A549 (cell line): Measurements from ENCODE around the gene FBXW2. TPM values are rescaled to one million over a fixed set of nuclear protein-coding genes. Genes with fewer than 3 reads are reported as not detected.
"Not testable (repeated sequence)": the region's sequence is repeated elsewhere in the genome, so short reads cannot be mapped to it uniquely, and the experiment has no call there.

Source experiments
- ATAC-seq, 2 experiments: fragments of 200-7000 bp in 1 of 2; fragments of >200 bp in 1 of 2; cut with Nextera tagmentation in 1 of 2; cut with Tn5 transposase in 1 of 2; 3 replicates each; pipeline versions ENCODE4 v1.8.0 to v1.9.1; 2018 to 2020; ENCODE audit warnings: mild to moderate bottlenecking in 1 of 2, moderate library complexity in 1 of 2
- CTCF ChIA-PET: fragments of 300-600 bp; sonication (Branson Sonifier 250); formaldehyde crosslinking; extraction: SDS; loops from one replicate; lab custom pipeline; 2021; ENCODE audit warnings: antibody characterized with exemption, inconsistent platforms; lab: Yijun Ruan, JAX
- POLR2A ChIA-PET: fragments of 350-600 bp; formaldehyde crosslinking; extraction: SDS; loops from one replicate; lab custom pipeline; 2021; ENCODE audit warnings: antibody characterized with exemption, inconsistent platforms; lab: Yijun Ruan, JAX
- DNase-seq, 2 experiments: peaks; one replicate each; pipeline versions ENCODE4 v3.0.0 to v3.0.0-alpha.2; 2011 to 2016; ENCODE audit warnings: low read depth in 1 of 2, low spot score in 1 of 2
- FAIRE-seq: peaks from 2 replicates; lab custom pipeline; 2011; peaks lifted over from hg19 to GRCh38; lab: Jason Lieb, UNC
- H3K27ac ChIP-seq, 2 experiments: fragments of >200 bp; sonication (Bioruptor Twin); formaldehyde crosslinking; 3 replicates each; pipeline ENCODE4 v1.5.1; 2016 to 2017
- H3K4me1 ChIP-seq: fragments of >200 bp; sonication (Bioruptor Twin); formaldehyde crosslinking; 3 replicates; pipeline ENCODE4 v1.6.1; 2016
- H3K4me2 ChIP-seq: fragments of >200 bp; sonication (Bioruptor Twin); formaldehyde crosslinking; 3 replicates; pipeline ENCODE4 v1.6.1; 2016
- H3K4me3 ChIP-seq: fragments of >200 bp; sonication (Bioruptor Twin); formaldehyde crosslinking; 3 replicates; pipeline ENCODE4 v1.5.1; 2016
- H3K9me3 ChIP-seq: fragments of >200 bp; sonication (Bioruptor Twin); formaldehyde crosslinking; 3 replicates; pipeline ENCODE4 v1.6.1; 2016
- CBX8 ChIP-seq: fragments of 200-600 bp; sonication (generic); IDR thresholded peaks from 2 replicates; pipeline ENCODE4 v1.6.1; 2016
- CHD4 ChIP-seq: fragments of 200-600 bp; sonication (generic); IDR thresholded peaks from 2 replicates; pipeline ENCODE4 v1.6.1; 2016; ENCODE audit warnings: antibody characterized with exemption, mild to moderate bottlenecking, borderline replicate concordance
- FOXS1 ChIP-seq: fragments of 250-450 bp; sonication (Bioruptor Pico); IDR thresholded peaks from 2 replicates; pipeline ENCODE4 v1.5.0; 2020; ENCODE audit warnings: mild to moderate bottlenecking, moderate library complexity
- JUNB ChIP-seq: fragments of >200 bp; sonication (Bioruptor Twin); formaldehyde crosslinking; IDR thresholded peaks from 2 replicates; pipeline ENCODE4 v1.6.1; 2016
- SMC3 ChIP-seq: fragments of >200 bp; sonication (Bioruptor Twin); formaldehyde crosslinking; IDR thresholded peaks from 3 replicates; pipeline ENCODE4 v1.6.1; 2018; ENCODE audit warnings: inconsistent platforms
- SREBF2 ChIP-seq: fragments of 450-650 bp; IDR thresholded peaks from 2 replicates; pipeline ENCODE4 v1.6.1; 2014; ENCODE audit warnings: mild to moderate bottlenecking, moderate library complexity
- ZSCAN20 ChIP-seq: fragments of 250-450 bp; sonication (Bioruptor Pico); IDR thresholded peaks from 2 replicates; pipeline ENCODE4 v1.8.0; 2022; ENCODE audit warnings: mild to moderate bottlenecking, moderate library complexity
- WGBS: methylation state at CpG from one replicate; pipeline ENCODE4 v1.1.6; 2017; ENCODE audit errors: missing lambda C conversion rate; 5-methylcytosine and 5-hydroxymethylcytosine counted together
- polyA plus RNA-seq, 4 experiments: library from polyadenylated mRNA; depleted of rRNA in 3 of 4; stranded (reverse); fragments of >200 nt; fragmentation: RNase III in 1 of 4; extraction: RNeasy Plus Mini Kit Qiagen cat#74134 plus additional on column Dnase treatment in 1 of 4; gene quantifications; 2 replicates in 3 of 4; 3 replicates in 1 of 4; pipeline ENCODE4 v1.2.3, GENCODE V29; 2011 to 2017
- TF ChIP-seq, protein P1 (sequence below): fragments of 150-350 bp; IDR thresholded peaks from 2 replicates; pipeline ENCODE4 v1.6.1; 2014; ENCODE audit warnings: low read depth, mild to moderate bottlenecking, low read length
- TF ChIP-seq, protein P2 (sequence below): fragments of >200 bp; sonication (Bioruptor Twin); formaldehyde crosslinking; IDR thresholded peaks from 3 replicates; pipeline ENCODE4 v1.5.1; 2016
- TF ChIP-seq, protein P3 (sequence below): fragments of 250-450 bp; sonication (Bioruptor Pico); IDR thresholded peaks from 2 replicates; pipeline ENCODE4 v1.5.0; 2021; ENCODE audit warnings: mild to moderate bottlenecking, moderate library complexity, borderline replicate concordance

The FBXW2 gene
- polyA plus RNA-seq, 2 of the 4 experiments (the other 2 are of a cell fraction) = 28.8 to 60.0 TPM

DNA sequence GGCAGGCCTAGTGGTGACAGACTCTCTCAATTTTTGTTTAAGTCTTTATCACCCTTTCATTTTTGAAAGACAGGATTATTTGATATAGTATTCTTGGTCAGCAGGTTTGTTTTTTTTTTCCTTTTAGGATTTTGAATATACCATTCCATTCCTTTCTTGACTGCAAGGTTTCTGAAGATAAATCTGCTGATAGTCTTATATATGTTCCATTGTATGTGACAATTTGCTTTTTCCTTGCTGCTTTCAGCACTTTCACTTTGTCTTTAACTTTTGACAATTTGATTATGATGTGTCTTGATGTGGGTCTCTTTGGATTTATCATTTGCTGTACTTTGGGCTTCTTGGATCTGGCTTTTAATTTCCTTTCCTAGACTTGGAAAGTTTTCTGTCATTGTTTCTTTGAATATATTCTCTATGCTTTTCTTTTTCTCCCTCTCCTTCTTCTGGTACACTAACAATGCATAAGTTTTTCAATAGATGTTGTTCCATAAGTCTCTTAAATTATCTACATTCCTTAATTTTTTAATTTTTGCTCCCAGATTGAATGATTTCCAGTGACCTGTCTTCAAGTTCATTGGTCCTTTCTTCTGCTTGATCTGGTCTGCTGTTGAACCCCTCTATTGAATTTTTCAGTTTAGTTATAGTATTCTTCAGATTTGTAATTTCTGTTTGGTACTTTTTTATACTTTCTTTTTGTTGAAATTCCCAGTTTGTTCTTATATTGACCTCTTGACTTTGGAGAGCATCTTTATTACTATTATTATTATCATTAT is 14.6 kb upstream of the FBXW2 start (continued):
- TF ChIP-seq, protein P1, sequence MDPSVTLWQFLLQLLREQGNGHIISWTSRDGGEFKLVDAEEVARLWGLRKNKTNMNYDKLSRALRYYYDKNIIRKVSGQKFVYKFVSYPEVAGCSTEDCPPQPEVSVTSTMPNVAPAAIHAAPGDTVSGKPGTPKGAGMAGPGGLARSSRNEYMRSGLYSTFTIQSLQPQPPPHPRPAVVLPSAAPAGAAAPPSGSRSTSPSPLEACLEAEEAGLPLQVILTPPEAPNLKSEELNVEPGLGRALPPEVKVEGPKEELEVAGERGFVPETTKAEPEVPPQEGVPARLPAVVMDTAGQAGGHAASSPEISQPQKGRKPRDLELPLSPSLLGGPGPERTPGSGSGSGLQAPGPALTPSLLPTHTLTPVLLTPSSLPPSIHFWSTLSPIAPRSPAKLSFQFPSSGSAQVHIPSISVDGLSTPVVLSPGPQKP = no peak
- TF ChIP-seq FOXS1 (CRISPR knock-in tag) (no peak), SREBF2 (no peak)
- TF ChIP-seq, all 56 proteins: peak for 0

DNA sequence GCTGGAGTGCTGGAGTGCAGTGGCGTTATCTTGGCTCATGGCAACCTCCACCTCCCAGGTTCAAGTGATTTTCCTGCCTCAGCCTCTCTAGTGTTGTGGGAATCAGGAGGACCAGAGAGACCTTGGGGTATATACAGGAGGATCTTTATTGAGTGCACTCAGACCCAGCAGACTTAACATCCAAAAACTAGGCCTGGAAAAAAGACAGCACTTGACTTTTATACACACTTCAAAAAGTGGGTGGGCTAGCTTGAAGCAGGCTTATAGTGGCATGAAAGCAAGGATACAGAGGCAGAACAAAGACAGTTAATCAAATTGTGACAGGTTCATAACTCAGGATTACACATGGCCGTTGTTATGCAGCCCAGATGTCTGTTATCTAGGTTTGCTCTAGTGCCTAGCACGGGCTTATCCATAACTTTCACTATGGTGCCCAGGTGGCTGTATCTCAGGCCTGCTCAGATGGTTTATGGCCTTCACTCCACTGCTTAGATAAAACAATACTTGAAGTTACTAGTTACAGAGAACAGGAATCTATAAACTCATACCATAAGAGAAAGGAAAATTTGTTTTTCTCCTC is 11.7 kb upstream of the FBXW2 start:
- ATAC-seq, DNase-seq, H3K4me3 ChIP-seq, CTCF ChIA-PET, POLR2A ChIA-PET, H3K27ac ChIP-seq, H3K4me1 ChIP-seq, FAIRE-seq, H3K4me2 ChIP-seq: not testable (repeated sequence)
- peaks cover 39% of the 10 kb centered on the region for H3K9me3 ChIP-seq
- 34% methylated on average over 3 of the region's 3 CpGs for WGBS

DNA sequence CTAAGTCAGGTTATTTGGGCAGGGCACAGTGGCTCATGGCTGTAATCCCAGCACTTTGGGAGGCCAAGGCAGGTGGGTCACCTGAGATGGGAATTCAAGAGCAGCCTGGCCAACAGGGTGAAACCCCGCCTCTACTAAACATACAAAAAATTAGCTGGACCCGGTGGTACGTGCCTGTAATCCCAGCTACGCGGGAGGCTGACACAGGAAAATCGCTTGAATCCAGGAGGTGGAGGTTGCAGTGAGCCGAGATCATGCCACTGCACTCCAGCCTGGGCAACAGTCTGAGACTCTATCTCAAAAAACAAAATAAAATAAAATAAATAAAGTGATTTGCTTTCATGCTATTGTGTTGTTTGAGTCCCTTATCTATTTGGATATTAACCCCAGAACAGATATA is 8.2 kb upstream of the FBXW2 start:
- Histone ChIP-seq H3K4me1 (no peaks in the 10 kb centered on the region), H3K4me2 (no peak overlapping the region), H3K9me3 (peaks cover 15% of the 10 kb centered on the region), H3K4me3 (no peak overlapping the region), H3K27ac (no peak overlapping the region)
- FAIRE-seq = no peak
- CTCF ChIA-PET = interaction anchor here (0.7 to 1.2 kb wide), 2 partner anchors 16 to 71 kb away, joined by 3 to 4 read pairs; no protein-coding TSS in a partner anchor
- 91% methylated on average over 7 of the region's 7 CpGs for WGBS
- TF ChIP-seq SMC3 (no peak), CBX8 (no peak)
- TF ChIP-seq, protein P2, sequence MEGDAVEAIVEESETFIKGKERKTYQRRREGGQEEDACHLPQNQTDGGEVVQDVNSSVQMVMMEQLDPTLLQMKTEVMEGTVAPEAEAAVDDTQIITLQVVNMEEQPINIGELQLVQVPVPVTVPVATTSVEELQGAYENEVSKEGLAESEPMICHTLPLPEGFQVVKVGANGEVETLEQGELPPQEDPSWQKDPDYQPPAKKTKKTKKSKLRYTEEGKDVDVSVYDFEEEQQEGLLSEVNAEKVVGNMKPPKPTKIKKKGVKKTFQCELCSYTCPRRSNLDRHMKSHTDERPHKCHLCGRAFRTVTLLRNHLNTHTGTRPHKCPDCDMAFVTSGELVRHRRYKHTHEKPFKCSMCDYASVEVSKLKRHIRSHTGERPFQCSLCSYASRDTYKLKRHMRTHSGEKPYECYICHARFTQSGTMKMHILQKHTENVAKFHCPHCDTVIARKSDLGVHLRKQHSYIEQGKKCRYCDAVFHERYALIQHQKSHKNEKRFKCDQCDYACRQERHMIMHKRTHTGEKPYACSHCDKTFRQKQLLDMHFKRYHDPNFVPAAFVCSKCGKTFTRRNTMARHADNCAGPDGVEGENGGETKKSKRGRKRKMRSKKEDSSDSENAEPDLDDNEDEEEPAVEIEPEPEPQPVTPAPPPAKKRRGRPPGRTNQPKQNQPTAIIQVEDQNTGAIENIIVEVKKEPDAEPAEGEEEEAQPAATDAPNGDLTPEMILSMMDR = no peak
- POLR2A ChIA-PET = interaction anchor here (1.1 kb wide), 1 partner anchor 8 kb away, joined by 3 read pairs; the partner anchor contains the start of gene FBXW2
- DNase-seq = no peak
- no peak for ATAC-seq

DNA sequence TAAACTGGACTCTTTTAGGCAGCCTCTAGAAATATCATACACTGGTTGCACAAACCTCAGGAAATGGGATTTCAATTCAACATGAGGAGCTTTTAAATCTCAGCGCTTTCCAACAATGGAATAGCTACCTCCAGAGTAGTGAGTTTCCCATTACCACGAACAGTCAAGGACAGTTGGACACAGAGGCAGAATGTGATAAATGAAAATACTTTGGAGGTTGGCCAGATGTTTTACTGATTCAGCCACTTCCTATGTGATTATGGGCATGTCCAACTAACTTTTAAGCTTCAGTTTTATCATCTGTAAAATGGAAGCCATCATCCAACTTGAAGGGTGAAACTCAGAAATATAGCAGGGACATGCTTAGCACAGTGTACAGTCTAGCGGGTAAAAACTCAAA is 2.1 kb downstream of the FBXW2 start:
- Histone ChIP-seq H3K27ac (no peak overlapping the region), H3K4me1 (peaks cover 16% of the 10 kb centered on the region), H3K9me3 (no peaks in the 10 kb centered on the region), H3K4me3 (no peak overlapping the region), H3K4me2 (peak overlapping the region; percentile 71)
- ATAC-seq = no peak
- TF ChIP-seq, protein P2 = no peak
- TF ChIP-seq CHD4 = no peak
- TF ChIP-seq ZSCAN20 (CRISPR knock-in tag) = no peak
- TF ChIP-seq, protein P3, sequence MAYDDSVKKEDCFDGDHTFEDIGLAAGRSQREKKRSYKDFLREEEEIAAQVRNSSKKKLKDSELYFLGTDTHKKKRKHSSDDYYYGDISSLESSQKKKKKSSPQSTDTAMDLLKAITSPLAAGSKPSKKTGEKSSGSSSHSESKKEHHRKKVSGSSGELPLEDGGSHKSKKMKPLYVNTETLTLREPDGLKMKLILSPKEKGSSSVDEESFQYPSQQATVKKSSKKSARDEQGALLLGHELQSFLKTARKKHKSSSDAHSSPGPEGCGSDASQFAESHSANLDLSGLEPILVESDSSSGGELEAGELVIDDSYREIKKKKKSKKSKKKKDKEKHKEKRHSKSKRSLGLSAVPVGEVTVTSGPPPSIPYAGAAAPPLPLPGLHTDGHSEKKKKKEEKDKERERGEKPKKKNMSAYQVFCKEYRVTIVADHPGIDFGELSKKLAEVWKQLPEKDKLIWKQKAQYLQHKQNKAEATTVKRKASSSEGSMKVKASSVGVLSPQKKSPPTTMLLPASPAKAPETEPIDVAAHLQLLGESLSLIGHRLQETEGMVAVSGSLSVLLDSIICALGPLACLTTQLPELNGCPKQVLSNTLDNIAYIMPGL (CRISPR knock-in tag) = no peak
- TF ChIP-seq JUNB = no peak
- no peak for DNase-seq
- POLR2A ChIA-PET = no interaction called here
- no peak for FAIRE-seq
- CTCF ChIA-PET = interaction anchor here (0.8 to 1.5 kb wide), 2 partner anchors 11 to 138 kb away, joined by 3 read pairs; no protein-coding TSS in a partner anchor
- WGBS = 97% methylated on average over 3 of the region's 3 CpGs
